Measurements from ENCODE around the gene RPS27A.

GRCh38 chr2:55268907-55269644 lies 36.6 kb downstream of the RPS27A start, which contains the start of gene MTIF2:
- peak; percentile 94 for TF ChIP-seq POLR2AphosphoS5 (IDR thresholded peaks at IDR 0.05; ENCODE audit: low read depth)
- TF ChIP-seq GABPA (IDR thresholded peaks at IDR 0.05; ENCODE audit: low read depth): peak; percentile 100
- no peak for TF ChIP-seq CTCF (IDR thresholded peaks at IDR 0.05; ENCODE audit: insufficient read depth, low read length)
